Kidney (tissue), 14 donors: Measurements from ENCODE around the gene HOXC11. TPM values are rescaled to one million over a fixed set of nuclear protein-coding genes. Genes with fewer than 3 reads are reported as not detected.

Experiments
- DNase-seq, 5 donors: peaks; one replicate each; pipeline ENCODE4 v3.0.0-alpha.2; 2013 to 2020
- FAIRE-seq: peaks from 2 replicates; lab custom pipeline; 2012; peaks lifted over from hg19 to GRCh38; lab: Jason Lieb, UNC
- H3K27ac ChIP-seq, 2 donors: one replicate each; pipeline ENCODE4 v1.7.0; 2013; ENCODE audit warnings: low read depth in 2 of 2, low read length in 2 of 2, inconsistent platforms in 1 of 2
- H3K27me3 ChIP-seq: one replicate; pipeline ENCODE4 v1.7.1; 2013; ENCODE audit warnings: low read length, inconsistent platforms; ENCODE audit not compliant: control insufficient read depth, insufficient read depth
- H3K36me3 ChIP-seq, 3 donors: one replicate each; pipeline versions ENCODE4 v1.7.0 to v1.7.1; 2013; ENCODE audit warnings: low read length in 3 of 3, control low read depth in 1 of 3, inconsistent platforms in 1 of 3; ENCODE audit not compliant: insufficient read depth in 3 of 3, control insufficient read depth in 2 of 3
- H3K4me1 ChIP-seq, 3 donors: one replicate each; pipeline versions ENCODE4 v1.7.0 to v1.7.1; 2013; ENCODE audit warnings: low read length in 3 of 3, inconsistent platforms in 1 of 3, low read depth in 1 of 3; ENCODE audit not compliant: control insufficient read depth in 2 of 3, insufficient read depth in 2 of 3
- H3K4me3 ChIP-seq, 3 donors: one replicate each; pipeline versions ENCODE4 v1.7.0 to v1.8.1; 2013; ENCODE audit warnings: low read length in 3 of 3, control low read depth in 1 of 3, inconsistent platforms in 1 of 3
- H3K9ac ChIP-seq, 3 donors: one replicate each; pipeline versions ENCODE4 v1.7.0 to v1.7.1; 2013; ENCODE audit warnings: low read length in 3 of 3, control low read depth in 1 of 3, inconsistent platforms in 1 of 3
- H3K9me3 ChIP-seq, 3 donors: one replicate each; pipeline versions ENCODE4 v1.7.0 to v1.7.1; 2013; ENCODE audit warnings: low read length in 3 of 3, control low read depth in 1 of 3, inconsistent platforms in 1 of 3; ENCODE audit not compliant: control insufficient read depth in 2 of 3, insufficient read depth in 1 of 3
- CTCF ChIP-seq: IDR thresholded peaks from 3 replicates; pipeline ENCODE4 v1.5.1; 2012; ENCODE audit warnings: mild to moderate bottlenecking, moderate library complexity, borderline replicate concordance; ENCODE audit not compliant: insufficient read depth; ENCODE audit errors: extremely low read depth
- intact Hi-C: fragments of 100-400 bp; cut with DNase I; formaldehyde crosslinking; loops from one replicate; pipeline ENCODE4 v1.11.1; 2022
- polyA plus RNA-seq: library from polyadenylated mRNA; stranded (reverse); fragments of 350-450 nt; fragmentation: Illumina TruSeq; extraction: RNeasy Lipid Tissue Mini Kit (QIAGEN cat#74804); gene quantifications from one replicate; pipeline ENCODE4 v1.2.3, GENCODE V29; 2014; ENCODE audit warnings: low read depth, low replicate concordance; ENCODE audit not compliant: insufficient read depth
- total RNA-seq: library from RNA; stranded (reverse); fragmentation: NEBNext Ultra II Directional; extraction: Animal tissue kit (Norgen Biotek cat#: 25700); gene quantifications from one replicate; pipeline ENCODE4 v1.2.1, GENCODE V29; 2021
- donor health status: control.
- donor health status: control.
- donor health status: control.
- donor health status: control.
- donor health status: control.
- donor health status: DM: yes; HTN: yes; CAD: no.
- donor health status: Normal renal cell carcinoma (clear cell type).

The HOXC11 gene
- total and polyA plus RNA-seq, 2 donors from 2014 or later: 0.75 to 1.4 TPM

- Histone ChIP-seq H3K4me1 (peaks cover 0 to 25% (median 15%) of the 10 kb centered on the region in 3 donors), H3K27ac (peak overlapping the region; percentile 92 to 96), H3K36me3 (no peaks in the 10 kb centered on the region), H3K4me3 (peak overlapping the region; percentile 70 to 87 (median 83)), H3K9ac (peak overlapping the region; percentile 4 to 90 (median 72)), H3K27me3 (no peaks in the 10 kb centered on the region), H3K9me3 (no peaks in the 10 kb centered on the region)
- peak in 3 of 5 donors; percentile 87 to 88 (median 88) for DNase-seq
- intact Hi-C loops: no loop called here
- FAIRE-seq: no peak
- TF ChIP-seq CTCF: no peak
Measured at GRCh38 chr12:54017027-54017788, 44.3 kb downstream of the HOXC11 start.

- Histone ChIP-seq H3K4me3 (peak overlapping the region; percentile 71 to 87 (median 83)), H3K9ac (peak overlapping the region; percentile 63 to 90 (median 72)), H3K27me3 (no peaks in the 10 kb centered on the region), H3K4me1 (peaks cover 0 to 21% (median 13%) of the 10 kb centered on the region in 3 donors), H3K27ac (peak overlapping the region; percentile 92 to 96), H3K9me3 (no peaks in the 10 kb centered on the region), H3K36me3 (no peaks in the 10 kb centered on the region)
- intact Hi-C loops: no loop called here
- FAIRE-seq (no peak), DNase-seq (peak; percentile 94 to 98 (median 97))
- TF ChIP-seq CTCF: no peak
Measured at GRCh38 chr12:54017878-54018467, 45.0 kb downstream of the HOXC11 start.

GRCh38 chr12:54018468-54018984 is 45.6 kb downstream of the HOXC11 start:
- TF ChIP-seq CTCF: no peak
- H3K27me3 ChIP-seq: no peaks in the 10 kb centered on the region
- DNase-seq: peak in 1 of 5 donors; percentile 89
- H3K27ac ChIP-seq: peak overlapping the region; percentile 92 to 96
- H3K36me3 ChIP-seq: no peaks in the 10 kb centered on the region
- peaks cover 2 to 15% (median 9%) of the 10 kb centered on the region in 3 donors for H3K4me1 ChIP-seq
- intact Hi-C loops: no loop called here
- FAIRE-seq: no peak
- H3K4me3 ChIP-seq: peak overlapping the region; percentile 62 to 83 (median 71)
- H3K9ac ChIP-seq: peak overlapping the region; percentile 10 to 90 (median 63)
- H3K9me3 ChIP-seq: no peaks in the 10 kb centered on the region
